HG03565 (cell line): ENCODE data around the gene CD300H.

Source experiments
- ATAC-seq: cut with Tn5 transposase; IDR thresholded peaks from one replicate; pipeline ENCODE4 v1.9.1; 2021; ENCODE audit warnings: mild to moderate bottlenecking, moderate library complexity; ENCODE audit not compliant: unreplicated experiment

Gene CD300H

DNA sequence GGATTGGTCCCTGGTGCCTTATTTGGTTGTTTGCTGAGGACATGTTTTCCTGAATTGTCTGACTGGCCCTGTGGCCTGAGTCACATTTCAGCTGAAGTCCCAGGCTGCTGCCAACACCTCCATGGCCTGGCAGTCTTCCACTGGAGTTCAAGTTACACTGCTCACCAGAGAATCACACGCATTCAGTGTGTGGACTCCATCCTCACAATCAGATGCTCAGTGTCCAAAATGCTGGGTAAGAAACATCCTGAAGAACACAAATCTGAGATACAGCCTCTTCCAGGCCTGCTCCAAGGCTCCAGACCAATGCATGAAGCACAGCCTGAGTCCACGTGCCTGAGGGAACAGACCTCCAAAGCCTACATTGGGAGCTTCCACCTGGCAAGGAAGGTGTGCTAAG lies 55.3 kb downstream of the CD300H start:
- no peak for ATAC-seq
